Ramos (cell line): Measurements from ENCODE around the gene CD80.

Experiments
- in situ Hi-C: fragments of 300-500 bp; cut with MboI; formaldehyde crosslinking; loops from one replicate; pipeline ENCODE4 v1.14.3; 2022; ENCODE audit warnings: low sequenced_read_pairs; ENCODE audit not compliant: unreplicated experiment

Gene CD80

GRCh38 chr3:119500901-119501300 lies 58.5 kb downstream of the CD80 start:
- in situ Hi-C loops: no loop called here

GRCh38 chr3:119500265-119500664 lies 59.1 kb downstream of the CD80 start:
- in situ Hi-C loops: no loop called here

- in situ Hi-C loops: no loop called here
These were observed 61.0 kb downstream of the CD80 start, which contains the start of gene TIMMDC1 for GRCh38 chr3:119498186-119499011. Gene TIMMDC1 (plus strand): TSS chr3:119498547. CDS start chr3:119498734, 187 bp downstream.

- in situ Hi-C loops: no loop called here
These were observed 61.6 kb downstream of the CD80 start for GRCh38 chr3:119497820-119498185.

GRCh38 chr3:119494597-119494996 lies 64.8 kb downstream of the CD80 start:
- in situ Hi-C loops: no loop called here

GRCh38 chr3:119492810-119493209 lies 66.6 kb downstream of the CD80 start:
- in situ Hi-C loops: no loop called here

- in situ Hi-C loops: no loop called here
These were observed 67.3 kb downstream of the CD80 start for GRCh38 chr3:119492128-119492527.

- in situ Hi-C loops: no loop called here
These were observed 69.3 kb downstream of the CD80 start for GRCh38 chr3:119490153-119490552.

- in situ Hi-C loops: no loop called here
These were observed 73.9 kb downstream of the CD80 start for GRCh38 chr3:119485563-119485962.

GRCh38 chr3:119483101-119483500 lies 76.3 kb downstream of the CD80 start:
- in situ Hi-C loops: no loop called here

GRCh38 chr3:119481079-119481478 lies 78.3 kb downstream of the CD80 start:
- in situ Hi-C loops: no loop called here
